ENCODE results near the gene BTBD8. TPM values are rescaled to one million over a fixed set of nuclear protein-coding genes. Genes with fewer than 3 reads are reported as not detected.

The BTBD8 gene
- total RNA-seq, 1 donor from 2014 or later, result 4.0 TPM

- H3K9me3 ChIP-seq (replicated peaks), result no peaks in the 10 kb centered on the region
- no peak for TF ChIP-seq CTCF (IDR thresholded peaks at IDR 0.05; ENCODE audit: borderline replicate concordance)
- intact Hi-C loops (cut with micrococcal nuclease), result no loop called here
- no peaks in the 10 kb centered on the region for H3K4me1 ChIP-seq
- no peak overlapping the region for H3K27ac ChIP-seq (replicated peaks)
- H3K4me3 ChIP-seq, result no peak overlapping the region
- no peaks in the 10 kb centered on the region for H3K27me3 ChIP-seq (ENCODE audit: low read depth)
- no peak for DNase-seq
- H3K36me3 ChIP-seq, result peaks cover 9% of the 10 kb centered on the region
Observed at GRCh38 chr1:92117526-92117925, 37.4 kb downstream of the BTBD8 start.

GRCh38 chr1:92118826-92119225 lies 38.7 kb downstream of the BTBD8 start:
- H3K27ac ChIP-seq (replicated peaks), result no peak overlapping the region
- DNase-seq, result no peak
- TF ChIP-seq CTCF (IDR thresholded peaks at IDR 0.05; ENCODE audit: borderline replicate concordance), result no peak
- no peak overlapping the region for H3K4me3 ChIP-seq
- H3K4me1 ChIP-seq, result no peaks in the 10 kb centered on the region
- H3K9me3 ChIP-seq (replicated peaks), result no peaks in the 10 kb centered on the region
- H3K27me3 ChIP-seq (ENCODE audit: low read depth), result no peaks in the 10 kb centered on the region
- peaks cover 9% of the 10 kb centered on the region for H3K36me3 ChIP-seq
- intact Hi-C loops (cut with micrococcal nuclease), result no loop called here

- Histone ChIP-seq H3K27ac (replicated peaks) (no peak overlapping the region), H3K27me3 (ENCODE audit: low read depth) (no peaks in the 10 kb centered on the region), H3K4me3 (no peak overlapping the region), H3K36me3 (no peaks in the 10 kb centered on the region), H3K9me3 (replicated peaks) (no peaks in the 10 kb centered on the region), H3K4me1 (no peaks in the 10 kb centered on the region)
- DNase-seq, result no peak
- intact Hi-C loops (cut with micrococcal nuclease), result no loop called here
- TF ChIP-seq CTCF (IDR thresholded peaks at IDR 0.05; ENCODE audit: borderline replicate concordance), result no peak
Observed at GRCh38 chr1:92123868-92124267, 43.7 kb downstream of the BTBD8 start.

GRCh38 chr1:92125204-92125603 lies 45.1 kb downstream of the BTBD8 start:
- H3K4me1 ChIP-seq, result no peaks in the 10 kb centered on the region
- no peaks in the 10 kb centered on the region for H3K27me3 ChIP-seq (ENCODE audit: low read depth)
- no peak overlapping the region for H3K4me3 ChIP-seq
- no peak overlapping the region for H3K27ac ChIP-seq (replicated peaks)
- H3K36me3 ChIP-seq, result peaks cover 7% of the 10 kb centered on the region
- no peak for DNase-seq
- intact Hi-C loops (cut with micrococcal nuclease), result no loop called here
- no peak for TF ChIP-seq CTCF (IDR thresholded peaks at IDR 0.05; ENCODE audit: borderline replicate concordance)
- H3K9me3 ChIP-seq (replicated peaks), result no peaks in the 10 kb centered on the region

- no peak for DNase-seq
- H3K4me3 ChIP-seq, result no peak overlapping the region
- peaks cover 14% of the 10 kb centered on the region for H3K36me3 ChIP-seq
- no peaks in the 10 kb centered on the region for H3K4me1 ChIP-seq
- no peaks in the 10 kb centered on the region for H3K27me3 ChIP-seq (ENCODE audit: low read depth)
- no peaks in the 10 kb centered on the region for H3K9me3 ChIP-seq (replicated peaks)
- TF ChIP-seq CTCF (IDR thresholded peaks at IDR 0.05; ENCODE audit: borderline replicate concordance), result no peak
- no peak overlapping the region for H3K27ac ChIP-seq (replicated peaks)
- intact Hi-C loops (cut with micrococcal nuclease), result no loop called here
Observed at GRCh38 chr1:92126088-92126487, 45.9 kb downstream of the BTBD8 start.

- H3K4me1 ChIP-seq, result no peaks in the 10 kb centered on the region
- H3K27me3 ChIP-seq (ENCODE audit: low read depth), result no peaks in the 10 kb centered on the region
- no peak for TF ChIP-seq CTCF (IDR thresholded peaks at IDR 0.05; ENCODE audit: borderline replicate concordance)
- H3K9me3 ChIP-seq (replicated peaks), result no peaks in the 10 kb centered on the region
- intact Hi-C loops (cut with micrococcal nuclease), result no loop called here
- no peak for DNase-seq
- no peak overlapping the region for H3K27ac ChIP-seq (replicated peaks)
- H3K36me3 ChIP-seq, result peaks cover 23% of the 10 kb centered on the region
- H3K4me3 ChIP-seq, result no peak overlapping the region
Observed at GRCh38 chr1:92134331-92134730, 54.2 kb downstream of the BTBD8 start.

All from left ventricle myocardium inferior (tissue), 1 donor.